GM12878 (cell line): ENCODE measurements around the gene LYSMD1. TPM values are rescaled to one million over a fixed set of nuclear protein-coding genes. Genes with fewer than 3 reads are reported as not detected.

Experiments
- polyA plus RNA-seq, 11 experiments: library from polyadenylated mRNA; depleted of rRNA in 4 of 11; unstranded in 6 of 11; stranded (reverse) in 5 of 11; fragments of >200 nt; fragmentation: Nextera tagmentation in 4 of 11; fragmentation: Illumina TruSeq in 1 of 11; extraction: Ambion mirVana in 4 of 11; extraction: Trizol in 1 of 11; gene quantifications; 1 replicate in 1 of 11; 2 replicates in 10 of 11; pipeline versions ENCODE4 v1.2.1 to v1.2.3, GENCODE V29; 2011 to 2016; ENCODE audit warnings: inconsistent platforms in 2 of 11, missing spikeins in 2 of 11, low read depth in 1 of 11
- total RNA-seq, 4 experiments: library from RNA; depleted of rRNA in 3 of 4; stranded (reverse); fragments of >200 nt in 3 of 4; fragmentation: Illumina TruSeq in 1 of 4; extraction: Trizol in 1 of 4; gene quantifications; 2 replicates each; pipeline versions ENCODE4 v1.2.1 to v1.2.3, GENCODE V29; 2013 to 2021

LYSMD1 gene
- total and polyA plus RNA-seq, 10 of the 15 experiments (the other 5 are each of a cell fraction or from before 2014, with no cell fraction given): 0.80 to 10.4 (median 6.5) TPM

Other genes with a start within 250 kb of the LYSMD1 start
Only the 7 nearest of the 22 such genes appear.
- gene SEMA6C, start 19.3 kb downstream of the LYSMD1 start, total RNA-seq (2014; rRNA removed): 0.11 and 0.73 TPM in 2 replicates
- 0.18 and 0.32 TPM in 2 replicates for gene SEMA6C, start 19.3 kb downstream of the LYSMD1 start, total RNA-seq (2014; rRNA removed; fragmentation: Illumina TruSeq; extraction: Trizol)
- gene SEMA6C, start 19.3 kb downstream of the LYSMD1 start, total RNA-seq (2021): 1.4 and 1.6 TPM in 2 replicates
- gene SEMA6C, start 19.3 kb downstream of the LYSMD1 start, polyA plus RNA-seq (2011; rRNA removed): 0.07 and 0.18 TPM in 2 replicates
- gene SEMA6C, start 19.3 kb downstream of the LYSMD1 start, polyA plus RNA-seq (2014; fragmentation: Illumina TruSeq; extraction: Trizol): 0.10 and 0.29 TPM in 2 replicates
- gene SEMA6C, start 19.3 kb downstream of the LYSMD1 start, polyA plus RNA-seq (2014; fragmentation: Nextera tagmentation; extraction: Ambion mirVana): under 1 TPM in 1 of 2 experiments, not detected in 1; 0.22 TPM
- 1.1 and 2.2 TPM in 2 replicates for gene SEMA6C, start 19.3 kb downstream of the LYSMD1 start, polyA plus RNA-seq (2014; rRNA removed)
- under 1 TPM; 0.13 to 0.34 TPM for gene SEMA6C, start 19.3 kb downstream of the LYSMD1 start, polyA plus RNA-seq (2016; fragmentation: Nextera tagmentation; extraction: Ambion mirVana)
- 13.6 and 14.4 TPM in 2 replicates for gene TNFAIP8L2, start 9.3 kb downstream of the LYSMD1 start, total RNA-seq (2014; rRNA removed)
- 9.0 and 10.0 TPM in 2 replicates for gene TNFAIP8L2, start 9.3 kb downstream of the LYSMD1 start, total RNA-seq (2014; rRNA removed; fragmentation: Illumina TruSeq; extraction: Trizol)
- 5.4 and 6.2 TPM in 2 replicates for gene TNFAIP8L2, start 9.3 kb downstream of the LYSMD1 start, total RNA-seq (2021)
- gene TNFAIP8L2, start 9.3 kb downstream of the LYSMD1 start, polyA plus RNA-seq (2011; rRNA removed): 12.9 and 16.7 TPM in 2 replicates
- gene TNFAIP8L2, start 9.3 kb downstream of the LYSMD1 start, polyA plus RNA-seq (2014; fragmentation: Illumina TruSeq; extraction: Trizol): 7.4 and 7.7 TPM in 2 replicates
- 10 to 100 TPM; 23.9 to 26.3 TPM for gene TNFAIP8L2, start 9.3 kb downstream of the LYSMD1 start, polyA plus RNA-seq (2014; fragmentation: Nextera tagmentation; extraction: Ambion mirVana)
- gene TNFAIP8L2, start 9.3 kb downstream of the LYSMD1 start, polyA plus RNA-seq (2014; rRNA removed): 12.1 and 14.8 TPM in 2 replicates
- gene TNFAIP8L2, start 9.3 kb downstream of the LYSMD1 start, polyA plus RNA-seq (2016; fragmentation: Nextera tagmentation; extraction: Ambion mirVana): 10 to 100 TPM; 12.0 to 15.7 TPM
- gene SCNM1, start 242 bp upstream of the LYSMD1 start, total RNA-seq (2014; rRNA removed): 70.8 and 80.8 TPM in 2 replicates
- gene SCNM1, start 242 bp upstream of the LYSMD1 start, total RNA-seq (2014; rRNA removed; fragmentation: Illumina TruSeq; extraction: Trizol): 55.3 and 66.5 TPM in 2 replicates
- 47.6 and 51.0 TPM in 2 replicates for gene SCNM1, start 242 bp upstream of the LYSMD1 start, total RNA-seq (2021)
- gene SCNM1, start 242 bp upstream of the LYSMD1 start, polyA plus RNA-seq (2011; rRNA removed): 19.7 and 25.8 TPM in 2 replicates
- 55.5 and 89.7 TPM in 2 replicates for gene SCNM1, start 242 bp upstream of the LYSMD1 start, polyA plus RNA-seq (2014; fragmentation: Illumina TruSeq; extraction: Trizol)
- 100 to 1,000 TPM; 191 to 207 TPM for gene SCNM1, start 242 bp upstream of the LYSMD1 start, polyA plus RNA-seq (2014; fragmentation: Nextera tagmentation; extraction: Ambion mirVana)
- 43.0 and 45.1 TPM in 2 replicates for gene SCNM1, start 242 bp upstream of the LYSMD1 start, polyA plus RNA-seq (2014; rRNA removed)
- gene SCNM1, start 242 bp upstream of the LYSMD1 start, polyA plus RNA-seq (2016; fragmentation: Nextera tagmentation; extraction: Ambion mirVana): 10 to 100 TPM; 83.0 to 87.4 TPM
- gene TMOD4, start 10.1 kb upstream of the LYSMD1 start, total RNA-seq (2014; rRNA removed): 0.38 and 0.56 TPM in 2 replicates
- gene TMOD4, start 10.1 kb upstream of the LYSMD1 start, total RNA-seq (2014; rRNA removed; fragmentation: Illumina TruSeq; extraction: Trizol): not detected in 2 replicates
- gene TMOD4, start 10.1 kb upstream of the LYSMD1 start, total RNA-seq (2021): 1.2 TPM in 1 of 2 replicates, not detected in the other
- gene TMOD4, start 10.1 kb upstream of the LYSMD1 start, polyA plus RNA-seq (2011; rRNA removed): 0.98 and 1.4 TPM in 2 replicates
- 0.38 and 1.1 TPM in 2 replicates for gene TMOD4, start 10.1 kb upstream of the LYSMD1 start, polyA plus RNA-seq (2014; fragmentation: Illumina TruSeq; extraction: Trizol)
- gene TMOD4, start 10.1 kb upstream of the LYSMD1 start, polyA plus RNA-seq (2014; fragmentation: Nextera tagmentation; extraction: Ambion mirVana): under 1 TPM; 0.45 to 0.51 TPM
- 0.41 and 0.43 TPM in 2 replicates for gene TMOD4, start 10.1 kb upstream of the LYSMD1 start, polyA plus RNA-seq (2014; rRNA removed)
- gene TMOD4, start 10.1 kb upstream of the LYSMD1 start, polyA plus RNA-seq (2016; fragmentation: Nextera tagmentation; extraction: Ambion mirVana): under 1 TPM; 0.30 to 0.50 TPM
- 52.5 and 53.7 TPM in 2 replicates for gene VPS72, start 24.3 kb upstream of the LYSMD1 start, total RNA-seq (2014; rRNA removed)
- gene VPS72, start 24.3 kb upstream of the LYSMD1 start, total RNA-seq (2014; rRNA removed; fragmentation: Illumina TruSeq; extraction: Trizol): 40.6 and 47.5 TPM in 2 replicates
- 56.5 and 58.4 TPM in 2 replicates for gene VPS72, start 24.3 kb upstream of the LYSMD1 start, total RNA-seq (2021)
- gene VPS72, start 24.3 kb upstream of the LYSMD1 start, polyA plus RNA-seq (2011; rRNA removed): 73.7 and 96.0 TPM in 2 replicates
- gene VPS72, start 24.3 kb upstream of the LYSMD1 start, polyA plus RNA-seq (2014; fragmentation: Illumina TruSeq; extraction: Trizol): 77.8 and 85.4 TPM in 2 replicates
- 1 to 10 TPM; 6.7 to 9.0 TPM for gene VPS72, start 24.3 kb upstream of the LYSMD1 start, polyA plus RNA-seq (2014; fragmentation: Nextera tagmentation; extraction: Ambion mirVana)
- gene VPS72, start 24.3 kb upstream of the LYSMD1 start, polyA plus RNA-seq (2014; rRNA removed): 56.0 and 57.7 TPM in 2 replicates
- gene VPS72, start 24.3 kb upstream of the LYSMD1 start, polyA plus RNA-seq (2016; fragmentation: Nextera tagmentation; extraction: Ambion mirVana): 10 to 100 TPM; 63.7 to 67.5 TPM
- gene PIP5K1A, start 32.6 kb upstream of the LYSMD1 start, total RNA-seq (2014; rRNA removed): 66.3 and 68.7 TPM in 2 replicates
- 50.2 and 55.8 TPM in 2 replicates for gene PIP5K1A, start 32.6 kb upstream of the LYSMD1 start, total RNA-seq (2014; rRNA removed; fragmentation: Illumina TruSeq; extraction: Trizol)
- gene PIP5K1A, start 32.6 kb upstream of the LYSMD1 start, total RNA-seq (2021): 58.1 and 58.4 TPM in 2 replicates
- gene PIP5K1A, start 32.6 kb upstream of the LYSMD1 start, polyA plus RNA-seq (2011; rRNA removed): 81.0 and 114 TPM in 2 replicates
- 75.0 and 96.5 TPM in 2 replicates for gene PIP5K1A, start 32.6 kb upstream of the LYSMD1 start, polyA plus RNA-seq (2014; fragmentation: Illumina TruSeq; extraction: Trizol)
- 1 to 10 TPM; 4.5 to 5.8 TPM for gene PIP5K1A, start 32.6 kb upstream of the LYSMD1 start, polyA plus RNA-seq (2014; fragmentation: Nextera tagmentation; extraction: Ambion mirVana)
- gene PIP5K1A, start 32.6 kb upstream of the LYSMD1 start, polyA plus RNA-seq (2014; rRNA removed): 50.7 and 52.7 TPM in 2 replicates
- 10 to 100 TPM; 25.7 to 26.4 TPM for gene PIP5K1A, start 32.6 kb upstream of the LYSMD1 start, polyA plus RNA-seq (2016; fragmentation: Nextera tagmentation; extraction: Ambion mirVana)
- gene PSMD4, start 88.8 kb upstream of the LYSMD1 start, total RNA-seq (2014; rRNA removed): 167 and 169 TPM in 2 replicates
- 201 and 209 TPM in 2 replicates for gene PSMD4, start 88.8 kb upstream of the LYSMD1 start, total RNA-seq (2014; rRNA removed; fragmentation: Illumina TruSeq; extraction: Trizol)
- gene PSMD4, start 88.8 kb upstream of the LYSMD1 start, total RNA-seq (2021): 179 and 186 TPM in 2 replicates
- 221 and 241 TPM in 2 replicates for gene PSMD4, start 88.8 kb upstream of the LYSMD1 start, polyA plus RNA-seq (2011; rRNA removed)
- gene PSMD4, start 88.8 kb upstream of the LYSMD1 start, polyA plus RNA-seq (2014; fragmentation: Illumina TruSeq; extraction: Trizol): 145 and 174 TPM in 2 replicates
- gene PSMD4, start 88.8 kb upstream of the LYSMD1 start, polyA plus RNA-seq (2014; fragmentation: Nextera tagmentation; extraction: Ambion mirVana): 100 to 1,000 TPM; 129 to 190 TPM
- 165 and 182 TPM in 2 replicates for gene PSMD4, start 88.8 kb upstream of the LYSMD1 start, polyA plus RNA-seq (2014; rRNA removed)
- 100 to 1,000 TPM; 264 to 281 TPM for gene PSMD4, start 88.8 kb upstream of the LYSMD1 start, polyA plus RNA-seq (2016; fragmentation: Nextera tagmentation; extraction: Ambion mirVana)